IPS-20b (cell line): Measurements from ENCODE around the gene MED13L.

Source experiments
- H3K27ac ChIP-seq: one replicate; pipeline ENCODE4 v1.5.1; 2013; ENCODE audit warnings: low read length
- H3K27me3 ChIP-seq: 2 replicates; pipeline ENCODE4 v1.6.1; 2013; ENCODE audit warnings: mild to moderate bottlenecking, low read length, inconsistent platforms; ENCODE audit not compliant: insufficient read depth
- H3K36me3 ChIP-seq: 2 replicates; pipeline ENCODE4 v1.6.1; 2013; ENCODE audit warnings: low read depth, mild to moderate bottlenecking, inconsistent platforms, low read length, moderate library complexity; ENCODE audit not compliant: insufficient read depth
- H3K4me1 ChIP-seq: 2 replicates; pipeline ENCODE4 v1.6.1; 2013; ENCODE audit warnings: mild to moderate bottlenecking, control low read depth, inconsistent platforms, low read length, moderate library complexity; ENCODE audit not compliant: insufficient read depth
- H3K4me3 ChIP-seq: 2 replicates; pipeline ENCODE4 v1.5.1; 2013; ENCODE audit warnings: mild to moderate bottlenecking, low read length, inconsistent platforms
- H3K9ac ChIP-seq: 2 replicates; pipeline ENCODE4 v1.6.1; 2013; ENCODE audit warnings: low read depth, mild to moderate bottlenecking, inconsistent platforms, low read length, moderate library complexity
- H3K9me3 ChIP-seq: 2 replicates; pipeline ENCODE4 v1.6.1; 2013; ENCODE audit warnings: mild to moderate bottlenecking, low read depth, low read length, inconsistent platforms; ENCODE audit not compliant: insufficient read depth

The MED13L gene

DNA sequence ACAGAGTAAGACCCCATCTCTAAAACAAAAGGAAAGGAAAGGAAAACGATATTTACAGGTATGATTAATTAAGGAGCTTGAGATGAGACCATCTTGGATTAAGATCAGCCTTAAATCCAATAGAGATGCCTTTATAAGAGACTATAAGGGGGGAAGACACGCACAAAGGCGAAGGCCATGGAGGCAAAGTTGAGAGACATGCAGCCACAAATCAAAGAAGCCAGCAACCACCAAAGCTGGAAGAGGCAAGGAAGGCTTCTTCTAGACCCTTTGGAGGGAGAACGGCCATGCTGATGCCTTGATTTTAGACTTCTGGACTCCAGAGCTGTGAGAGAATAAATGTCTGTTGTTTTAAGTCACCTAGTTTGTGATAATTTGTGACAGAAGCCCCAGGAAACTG lies 39.6 kb upstream of the MED13L start:
- no peak overlapping the region for H3K4me3 ChIP-seq

GRCh38 chr12:116314477-116314876 lies 37.0 kb upstream of the MED13L start:
- H3K36me3 ChIP-seq = no peaks in the 10 kb centered on the region
- H3K9ac ChIP-seq = no peak overlapping the region
- peaks cover 3% of the 10 kb centered on the region for H3K9me3 ChIP-seq
- H3K4me1 ChIP-seq = no peaks in the 10 kb centered on the region
- H3K27ac ChIP-seq = no peak overlapping the region
- H3K4me3 ChIP-seq = no peak overlapping the region
- H3K27me3 ChIP-seq = no peaks in the 10 kb centered on the region

More for the DNA sequence above, 39.6 kb upstream of the MED13L start:
- Histone ChIP-seq H3K36me3 (no peaks in the 10 kb centered on the region), H3K27ac (no peak overlapping the region), H3K9ac (no peak overlapping the region), H3K4me1 (no peaks in the 10 kb centered on the region), H3K27me3 (no peaks in the 10 kb centered on the region), H3K9me3 (no peaks in the 10 kb centered on the region)

DNA sequence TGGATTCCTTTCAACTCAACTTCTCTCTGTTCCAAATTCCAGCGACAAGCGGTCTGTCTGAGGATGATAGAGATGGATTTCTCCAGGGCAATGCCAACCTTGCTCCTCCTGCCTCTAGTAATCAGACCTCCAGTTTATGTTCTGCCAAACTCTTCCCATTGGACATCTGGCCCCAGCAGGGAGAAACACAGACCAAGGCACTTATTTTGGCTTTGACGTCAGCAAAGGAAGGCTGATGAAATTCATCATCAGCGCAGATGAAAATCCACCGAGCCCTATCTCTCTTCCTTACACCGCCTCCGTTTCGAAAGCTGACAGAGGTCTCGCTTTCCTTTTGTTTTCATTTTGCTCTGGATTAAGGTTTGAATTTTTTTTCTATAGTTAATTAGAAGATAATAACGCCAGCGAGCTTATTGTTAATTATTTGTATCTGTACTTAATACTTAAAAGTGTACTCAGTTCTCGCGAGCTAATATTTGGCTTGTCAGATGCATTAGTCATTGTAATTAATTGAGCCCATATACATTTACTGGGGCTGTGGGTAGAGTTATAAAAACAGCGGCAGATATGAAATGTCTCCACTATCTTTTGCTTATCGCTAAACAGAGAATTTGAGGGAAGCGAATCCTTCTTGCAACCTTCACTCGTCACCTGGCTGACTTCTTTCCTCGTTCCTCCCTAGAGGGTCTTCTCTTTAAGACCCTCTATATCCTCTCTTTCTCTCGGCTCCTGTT lies 35.9 kb upstream of the MED13L start:
- Histone ChIP-seq H3K9me3 (peaks cover 4% of the 10 kb centered on the region), H3K4me1 (no peaks in the 10 kb centered on the region), H3K27me3 (no peaks in the 10 kb centered on the region), H3K9ac (no peak overlapping the region), H3K36me3 (no peaks in the 10 kb centered on the region), H3K27ac (no peak overlapping the region), H3K4me3 (no peak overlapping the region)

- H3K9ac ChIP-seq = no peak overlapping the region
- no peaks in the 10 kb centered on the region for H3K4me1 ChIP-seq
- H3K4me3 ChIP-seq = no peak overlapping the region
- H3K27me3 ChIP-seq = no peaks in the 10 kb centered on the region
- H3K27ac ChIP-seq = no peak overlapping the region
- H3K9me3 ChIP-seq = peaks cover 4% of the 10 kb centered on the region
- no peaks in the 10 kb centered on the region for H3K36me3 ChIP-seq
These were observed 32.6 kb upstream of the MED13L start for GRCh38 chr12:116310082-116310481.

GRCh38 chr12:116309343-116309742 lies 31.9 kb upstream of the MED13L start:
- H3K4me3 ChIP-seq = no peak overlapping the region
- peaks cover 4% of the 10 kb centered on the region for H3K9me3 ChIP-seq
- no peaks in the 10 kb centered on the region for H3K27me3 ChIP-seq
- H3K27ac ChIP-seq = no peak overlapping the region
- no peak overlapping the region for H3K9ac ChIP-seq
- no peaks in the 10 kb centered on the region for H3K4me1 ChIP-seq
- H3K36me3 ChIP-seq = no peaks in the 10 kb centered on the region

GRCh38 chr12:116308647-116309046 lies 31.2 kb upstream of the MED13L start:
- Histone ChIP-seq H3K4me1 (no peaks in the 10 kb centered on the region), H3K36me3 (no peaks in the 10 kb centered on the region), H3K27me3 (no peaks in the 10 kb centered on the region), H3K4me3 (no peak overlapping the region), H3K9ac (no peak overlapping the region), H3K9me3 (peaks cover 4% of the 10 kb centered on the region), H3K27ac (no peak overlapping the region)

DNA sequence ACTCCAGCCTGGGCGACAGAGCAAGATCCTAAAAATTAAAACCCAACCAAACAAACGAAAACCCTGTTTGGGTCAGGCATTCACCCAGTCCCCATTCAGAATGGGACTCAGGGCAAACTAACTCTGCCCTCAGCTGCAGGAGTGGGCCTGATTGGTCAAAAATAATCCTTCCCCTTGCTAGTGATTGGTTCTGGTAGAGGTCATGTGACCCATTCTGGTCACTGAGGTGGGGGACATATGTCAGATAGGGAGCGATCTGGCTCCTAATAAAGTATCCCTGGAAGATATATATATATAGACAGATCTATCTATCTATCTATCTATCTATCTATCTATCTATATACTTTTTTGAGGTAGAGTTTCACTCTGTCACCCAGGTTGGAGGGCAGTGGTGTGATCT lies 29.5 kb upstream of the MED13L start:
- H3K36me3 ChIP-seq = no peaks in the 10 kb centered on the region
- H3K4me1 ChIP-seq = no peaks in the 10 kb centered on the region
- H3K27ac ChIP-seq = no peak overlapping the region
- H3K9me3 ChIP-seq = peaks cover 4% of the 10 kb centered on the region
- no peak overlapping the region for H3K9ac ChIP-seq
- no peaks in the 10 kb centered on the region for H3K27me3 ChIP-seq
- no peak overlapping the region for H3K4me3 ChIP-seq

DNA sequence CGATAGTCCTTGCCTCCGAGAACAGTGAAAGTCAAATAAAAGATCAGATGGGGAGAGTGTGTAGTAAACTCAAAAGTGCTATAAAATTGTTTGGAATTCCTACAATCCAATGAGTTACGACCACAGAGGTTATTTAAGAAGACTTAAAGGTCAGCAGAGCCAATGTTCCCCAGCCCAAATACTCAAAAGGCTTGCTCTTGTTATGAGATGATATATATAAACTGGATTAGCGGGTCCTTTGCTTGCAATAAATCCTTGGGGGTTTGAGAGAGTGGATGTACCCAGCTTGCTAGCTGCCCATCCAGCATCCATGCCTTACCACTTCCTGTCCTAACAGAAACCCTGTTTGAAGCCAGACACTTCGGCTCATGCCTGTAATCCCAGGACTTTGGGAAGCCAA lies 29.0 kb upstream of the MED13L start:
- H3K27ac ChIP-seq = no peak overlapping the region
- no peaks in the 10 kb centered on the region for H3K4me1 ChIP-seq
- H3K4me3 ChIP-seq = no peak overlapping the region
- H3K27me3 ChIP-seq = no peaks in the 10 kb centered on the region
- H3K9ac ChIP-seq = no peak overlapping the region
- H3K9me3 ChIP-seq = peaks cover 4% of the 10 kb centered on the region
- no peaks in the 10 kb centered on the region for H3K36me3 ChIP-seq

DNA sequence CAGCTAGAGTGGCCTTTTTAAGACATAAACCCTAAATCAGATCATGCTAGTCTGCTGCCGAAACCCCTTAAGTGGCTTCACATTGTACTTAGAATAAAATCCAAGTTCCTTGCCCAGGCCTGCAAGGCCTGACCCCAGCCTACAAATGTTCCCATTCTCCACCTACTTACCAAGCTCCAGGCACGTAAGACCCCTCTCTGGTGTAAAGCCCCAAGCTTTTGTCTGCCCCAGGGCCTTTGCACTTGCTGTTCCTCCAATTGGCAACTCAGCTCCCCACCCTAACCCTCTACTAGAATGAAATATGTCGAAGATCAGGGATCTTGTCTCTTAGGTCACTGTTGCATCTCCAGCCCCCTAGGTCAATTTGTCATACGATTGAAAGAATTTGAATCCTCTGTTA lies 27.1 kb upstream of the MED13L start:
- peaks cover 3% of the 10 kb centered on the region for H3K9me3 ChIP-seq
- no peaks in the 10 kb centered on the region for H3K4me1 ChIP-seq
- no peaks in the 10 kb centered on the region for H3K36me3 ChIP-seq
- H3K9ac ChIP-seq = no peak overlapping the region
- no peak overlapping the region for H3K27ac ChIP-seq
- no peak overlapping the region for H3K4me3 ChIP-seq
- no peaks in the 10 kb centered on the region for H3K27me3 ChIP-seq

GRCh38 chr12:116303929-116304328 lies 26.4 kb upstream of the MED13L start:
- Histone ChIP-seq H3K4me3 (no peak overlapping the region), H3K27ac (no peak overlapping the region), H3K27me3 (no peaks in the 10 kb centered on the region), H3K36me3 (no peaks in the 10 kb centered on the region), H3K4me1 (no peaks in the 10 kb centered on the region), H3K9me3 (no peaks in the 10 kb centered on the region), H3K9ac (no peak overlapping the region)

- no peaks in the 10 kb centered on the region for H3K27me3 ChIP-seq
- H3K4me1 ChIP-seq = no peaks in the 10 kb centered on the region
- no peak overlapping the region for H3K9ac ChIP-seq
- no peaks in the 10 kb centered on the region for H3K9me3 ChIP-seq
- no peak overlapping the region for H3K27ac ChIP-seq
- H3K4me3 ChIP-seq = no peak overlapping the region
- no peaks in the 10 kb centered on the region for H3K36me3 ChIP-seq
These were observed 25.6 kb upstream of the MED13L start for GRCh38 chr12:116303066-116303465.

GRCh38 chr12:116302166-116303058 lies 24.9 kb upstream of the MED13L start:
- Histone ChIP-seq H3K4me3 (no peak overlapping the region), H3K9ac (no peak overlapping the region), H3K27ac (no peak overlapping the region), H3K4me1 (no peaks in the 10 kb centered on the region), H3K9me3 (no peaks in the 10 kb centered on the region), H3K36me3 (no peaks in the 10 kb centered on the region), H3K27me3 (no peaks in the 10 kb centered on the region)
